IMR-90 (cell line): ENCODE measurements around the gene PLA2G4B.

Experiments used
- MAFK ChIP-seq: IDR thresholded peaks from 2 replicates; pipeline ENCODE4 v1.6.1; 2012; ENCODE audit warnings: low read depth, low read length, improper control_type of control experiment
- MAZ ChIP-seq: IDR thresholded peaks from 2 replicates; pipeline ENCODE4 v1.6.1; 2012; ENCODE audit warnings: low read depth, mild to moderate bottlenecking, low read length, improper control_type of control experiment, moderate library complexity, borderline replicate concordance
- POLR2A ChIP-seq: IDR thresholded peaks from 2 replicates; pipeline ENCODE4 v1.6.1; 2012; ENCODE audit warnings: mild to moderate bottlenecking, low read depth, low read length
- RAD21 ChIP-seq: IDR thresholded peaks from 2 replicates; pipeline ENCODE4 v1.6.1; 2012; ENCODE audit warnings: low read length, improper control_type of control experiment
- RFX5 ChIP-seq: IDR thresholded peaks from 2 replicates; pipeline ENCODE4 v1.8.0; 2012; ENCODE audit warnings: low read depth, mild to moderate bottlenecking, low read length, moderate library complexity
- SMC3 ChIP-seq: fragments of 150-350 bp; IDR thresholded peaks from 2 replicates; pipeline ENCODE4 v1.6.1; 2016; ENCODE audit warnings: low read depth, mild to moderate bottlenecking, antibody characterized with exemption, low read length, moderate library complexity
- TF ChIP-seq, protein P1 (sequence below): conservative IDR thresholded peaks from 2 replicates; pipeline ENCODE4 v1.5.1; 2012; ENCODE audit warnings: mild to moderate bottlenecking, low read depth, low read length, improper control_type of control experiment

DNA sequence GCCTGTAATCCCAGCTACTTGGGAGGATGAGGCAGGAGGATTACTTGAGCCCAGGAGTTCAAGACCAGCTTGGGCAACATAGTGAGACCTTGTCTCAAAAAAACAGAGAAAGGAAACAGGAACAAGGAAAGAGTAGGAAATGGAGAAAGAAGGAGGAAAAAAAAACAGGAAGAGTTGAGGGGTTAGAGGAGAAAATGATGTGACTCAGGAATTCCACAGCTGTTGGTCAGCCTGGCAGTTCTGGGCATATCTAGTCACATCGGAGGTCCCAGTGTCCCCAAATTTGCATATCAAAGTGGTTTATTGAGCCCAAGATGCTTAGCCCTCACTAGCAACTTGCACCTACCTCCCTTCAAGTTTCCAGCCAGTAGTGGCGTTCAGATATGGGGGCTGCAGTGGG is 29.5 kb upstream of the PLA2G4B start:
- TF ChIP-seq RAD21, result no peak
- no peak for TF ChIP-seq MAFK
- TF ChIP-seq, protein P1, sequence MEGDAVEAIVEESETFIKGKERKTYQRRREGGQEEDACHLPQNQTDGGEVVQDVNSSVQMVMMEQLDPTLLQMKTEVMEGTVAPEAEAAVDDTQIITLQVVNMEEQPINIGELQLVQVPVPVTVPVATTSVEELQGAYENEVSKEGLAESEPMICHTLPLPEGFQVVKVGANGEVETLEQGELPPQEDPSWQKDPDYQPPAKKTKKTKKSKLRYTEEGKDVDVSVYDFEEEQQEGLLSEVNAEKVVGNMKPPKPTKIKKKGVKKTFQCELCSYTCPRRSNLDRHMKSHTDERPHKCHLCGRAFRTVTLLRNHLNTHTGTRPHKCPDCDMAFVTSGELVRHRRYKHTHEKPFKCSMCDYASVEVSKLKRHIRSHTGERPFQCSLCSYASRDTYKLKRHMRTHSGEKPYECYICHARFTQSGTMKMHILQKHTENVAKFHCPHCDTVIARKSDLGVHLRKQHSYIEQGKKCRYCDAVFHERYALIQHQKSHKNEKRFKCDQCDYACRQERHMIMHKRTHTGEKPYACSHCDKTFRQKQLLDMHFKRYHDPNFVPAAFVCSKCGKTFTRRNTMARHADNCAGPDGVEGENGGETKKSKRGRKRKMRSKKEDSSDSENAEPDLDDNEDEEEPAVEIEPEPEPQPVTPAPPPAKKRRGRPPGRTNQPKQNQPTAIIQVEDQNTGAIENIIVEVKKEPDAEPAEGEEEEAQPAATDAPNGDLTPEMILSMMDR, result no peak
- TF ChIP-seq POLR2A, result no peak
- no peak for TF ChIP-seq MAZ
- TF ChIP-seq SMC3, result no peak
- no peak for TF ChIP-seq RFX5
